K562 (cell line): ENCODE results near the gene AGK. TPM values are rescaled to one million over a fixed set of nuclear protein-coding genes. Genes with fewer than 3 reads are reported as not detected.

Experiments
- ATAC-seq: fragments of 200-7000 bp; cut with Tn5 transposase; 3 replicates; pipeline ENCODE4 v1.9.1; 2020; ENCODE audit warnings: moderate library complexity
- BruUV-seq: library from RNA; stranded (reverse); fragments of 400-500 nt; replicated peaks from 2 replicates; lab custom pipeline; 2021; lab: Mats Ljungman, UMichigan
- CTCF ChIA-PET: fragments of 300-600 bp; formaldehyde crosslinking; extraction: SDS; loops from one replicate; lab custom pipeline; 2021; ENCODE audit warnings: low intra/inter-chr PET ratio; lab: Yijun Ruan, JAX
- POLR2A ChIA-PET: fragments of 300-600, 350-650 bp; sonication (Branson Sonifier 250); formaldehyde crosslinking; extraction: SDS; loops from one replicate; lab custom pipeline; 2021; ENCODE audit warnings: antibody characterized with exemption, inconsistent platforms; lab: Yijun Ruan, JAX
- DNase-seq, 4 experiments: peaks; one replicate each; pipeline versions ENCODE4 v3.0.0 to v3.0.0-alpha.2; 2011 to 2018; ENCODE audit warnings: low spot score in 3 of 4, mixed read lengths in 3 of 4; ENCODE audit errors: extremely low read depth in 1 of 4
- FAIRE-seq: peaks from 2 replicates; lab custom pipeline; 2011; peaks lifted over from hg19 to GRCh38; lab: Jason Lieb, UNC
- H2AFZ ChIP-seq: 2 replicates; pipeline ENCODE4 v1.6.0; 2011; ENCODE audit warnings: low read depth, low read length, control low read depth, inconsistent platforms
- H3K27ac ChIP-seq: fragments of 200-600 bp; 3 replicates; pipeline ENCODE4 v1.8.0; 2011; ENCODE audit warnings: low read depth, mild to moderate bottlenecking, control low read depth, inconsistent platforms, low read length, moderate library complexity, mixed read lengths; ENCODE audit errors: extremely low read depth
- H3K27me3 ChIP-seq, 2 experiments: fragments of 300-600 bp in 1 of 2; 2 replicates in 1 of 2; 3 replicates in 1 of 2; pipeline versions ENCODE4 v1.6.0 to v1.8.0; 2011; ENCODE audit warnings: inconsistent platforms in 2 of 2, low read length in 2 of 2, mild to moderate bottlenecking in 1 of 2, mixed read lengths in 1 of 2, moderate library complexity in 1 of 2; ENCODE audit not compliant: control insufficient read depth in 2 of 2, insufficient read depth in 2 of 2
- H3K36me3 ChIP-seq: fragments of 300-600 bp; 3 replicates; pipeline ENCODE4 v1.8.0; 2011; ENCODE audit warnings: mild to moderate bottlenecking, low read length, inconsistent platforms; ENCODE audit not compliant: control insufficient read depth, insufficient read depth
- H3K4me1 ChIP-seq, 2 experiments: fragments of 200-600 bp in 1 of 2; replicated peaks in 1 of 2; 2 replicates in 1 of 2; 3 replicates in 1 of 2; pipeline versions ENCODE4 v1.5.1 to v1.8.0; 2011; ENCODE audit warnings: inconsistent platforms in 2 of 2, low read length in 2 of 2, mild to moderate bottlenecking in 1 of 2, mixed read lengths in 1 of 2, moderate library complexity in 1 of 2; ENCODE audit not compliant: control insufficient read depth in 2 of 2, insufficient read depth in 2 of 2
- H3K4me2 ChIP-seq: 2 replicates; pipeline ENCODE4 v1.6.1; 2011; ENCODE audit warnings: low read length, control low read depth, inconsistent platforms, mixed read lengths; ENCODE audit not compliant: insufficient read depth
- H3K4me3 ChIP-seq: fragments of 200-600 bp; sonication (generic), shearing (Covaris generic); 2 replicates; pipeline ENCODE4 v1.5.1; 2016; ENCODE audit warnings: control low read depth, inconsistent platforms
- H3K79me2 ChIP-seq: fragments of 200-600 bp; 3 replicates; pipeline ENCODE4 v1.8.0; 2011; ENCODE audit warnings: low read length, inconsistent platforms; ENCODE audit not compliant: control insufficient read depth, insufficient read depth
- H3K9ac ChIP-seq, 2 experiments: 2 replicates each; pipeline versions ENCODE4 v1.6.0 to v1.6.1; 2011; ENCODE audit warnings: low read depth in 2 of 2, low read length in 2 of 2, control low read depth in 1 of 2, inconsistent platforms in 1 of 2, mild to moderate bottlenecking in 1 of 2, mixed read lengths in 1 of 2; ENCODE audit not compliant: insufficient read depth in 1 of 2
- H3K9me1 ChIP-seq: one replicate; pipeline ENCODE4 v1.6.0; 2011; ENCODE audit warnings: inconsistent platforms, mild to moderate bottlenecking, low read length, moderate library complexity; ENCODE audit not compliant: control insufficient read depth, insufficient read depth
- H3K9me3 ChIP-seq: replicated peaks from 2 replicates; pipeline ENCODE4 v1.5.1; 2011; ENCODE audit warnings: low read depth, low read length, inconsistent platforms; ENCODE audit not compliant: control insufficient read depth, insufficient read depth
- H4K20me1 ChIP-seq: replicated peaks from 2 replicates; pipeline ENCODE4 v1.6.1; 2011; ENCODE audit warnings: low read length, inconsistent platforms, mixed read lengths; ENCODE audit not compliant: control insufficient read depth, insufficient read depth
- CREBBP ChIP-seq: IDR thresholded peaks from one replicate; pipeline ENCODE4 v1.6.1; 2012; ENCODE audit warnings: low read depth, mild to moderate bottlenecking, control low read depth, inconsistent platforms, low read length
- E4F1 ChIP-seq: fragments of 250-450 bp; sonication (Bioruptor Pico); IDR thresholded peaks from 2 replicates; pipeline ENCODE4 v1.5.0; 2021; ENCODE audit warnings: mild to moderate bottlenecking, borderline replicate concordance
- ESRRA ChIP-seq: fragments of 450-650 bp; IDR thresholded peaks from 2 replicates; pipeline ENCODE4 v1.6.1; 2014; ENCODE audit warnings: low read depth, mild to moderate bottlenecking, moderate library complexity, borderline replicate concordance
- RB1 ChIP-seq: fragments of 450-650 bp; IDR thresholded peaks from 2 replicates; pipeline ENCODE4 v1.6.1; 2017; ENCODE audit warnings: low read depth, mild to moderate bottlenecking
- STAT6 ChIP-seq: sonication (generic); formaldehyde crosslinking; IDR thresholded peaks from 2 replicates; pipeline ENCODE4 v1.8.1; 2023; ENCODE audit warnings: mild to moderate bottlenecking, missing genetic modification reagents
- ZFP91 ChIP-seq: sonication (generic); formaldehyde crosslinking; IDR thresholded peaks from 2 replicates; pipeline ENCODE4 v1.8.0; 2022; ENCODE audit warnings: mild to moderate bottlenecking, missing genetic modification reagents
- ZNF124 ChIP-seq: sonication (generic); formaldehyde crosslinking; IDR thresholded peaks from 2 replicates; pipeline ENCODE4 v1.8.1; 2022; ENCODE audit warnings: missing genetic modification reagents
- ZNF133 ChIP-seq: fragments of 250-450 bp; sonication (Bioruptor Pico); IDR thresholded peaks from 2 replicates; pipeline ENCODE4 v1.4.0; 2020; ENCODE audit warnings: mild to moderate bottlenecking
- ZNF217 ChIP-seq: sonication (generic); formaldehyde crosslinking; IDR thresholded peaks from 2 replicates; pipeline ENCODE4 v1.8.0; 2022; ENCODE audit warnings: mild to moderate bottlenecking, missing genetic modification reagents
- WGBS: fragments of 100-300 bp; shearing (Covaris generic); methylation state at CpG from one replicate; pipeline ENCODE4 v1.1.6; 2016; ENCODE audit warnings: low coverage, mixed read lengths; ENCODE audit not compliant: insufficient coverage; ENCODE audit errors: missing lambda C conversion rate; 5-methylcytosine and 5-hydroxymethylcytosine counted together
- in situ Hi-C: fragments of 300-500 bp; cut with MboI; formaldehyde crosslinking; loops from 4 replicates; pipeline ENCODE4 v1.15.0; 2018; ENCODE audit warnings: inconsistent platforms, mixed read lengths
- intact Hi-C: fragments of 100-400 bp; cut with micrococcal nuclease; formaldehyde crosslinking; loops from 2 replicates; pipeline ENCODE4 v1.14.2; 2022
- polyA plus RNA-seq, 8 experiments: library from polyadenylated mRNA; depleted of rRNA in 4 of 8; stranded (reverse) in 5 of 8; unstranded in 3 of 8; fragments of >200 nt; fragmentation: Nextera tagmentation in 2 of 8; fragmentation: Illumina TruSeq in 1 of 8; extraction: Ambion mirVana in 2 of 8; extraction: Trizol in 1 of 8; gene quantifications; 2 replicates each; pipeline versions ENCODE4 v1.2.1 to v1.2.3, GENCODE V29; 2011 to 2014; ENCODE audit warnings: inconsistent platforms in 1 of 8, missing spikeins in 1 of 8
- total RNA-seq, 7 experiments: library from RNA; depleted of rRNA in 6 of 7; stranded (reverse); fragments of >200 nt in 6 of 7; fragmentation: Illumina TruSeq in 2 of 7; extraction: Trizol in 2 of 7; gene quantifications; 2 replicates each; pipeline versions ENCODE4 v1.2.1 to v1.2.3, GENCODE V29; 2011 to 2021; ENCODE audit warnings: low replicate concordance in 1 of 7
- TF ChIP-seq, protein P1 (sequence below): fragments of 250-450 bp; sonication (Bioruptor Pico); IDR thresholded peaks from 2 replicates; pipeline ENCODE4 v1.6.1; 2021; ENCODE audit warnings: mild to moderate bottlenecking
- TF ChIP-seq, protein P2 (sequence below), 3 experiments: fragments of 200-800 bp in 1 of 3; fragments of 250-450 bp in 1 of 3; fragments of 450-650 bp in 1 of 3; sonication (Bioruptor Pico) in 1 of 3; sonication (Bioruptor generic) in 1 of 3; formaldehyde crosslinking in 1 of 3; IDR thresholded peaks; 2 replicates each; pipeline versions ENCODE4 v1.6.1 to v1.8.0; 2016 to 2022; ENCODE audit warnings: mild to moderate bottlenecking in 2 of 3, missing genetic modification characterization in 2 of 3, missing compliant biosample characterization in 1 of 3, moderate library complexity in 1 of 3

The AGK gene
- total and polyA plus RNA-seq, 9 of the 15 experiments (the other 6 are each of a cell fraction or from before 2014, with no cell fraction given), result 50.7 to 128 (median 71.8) TPM

DNA sequence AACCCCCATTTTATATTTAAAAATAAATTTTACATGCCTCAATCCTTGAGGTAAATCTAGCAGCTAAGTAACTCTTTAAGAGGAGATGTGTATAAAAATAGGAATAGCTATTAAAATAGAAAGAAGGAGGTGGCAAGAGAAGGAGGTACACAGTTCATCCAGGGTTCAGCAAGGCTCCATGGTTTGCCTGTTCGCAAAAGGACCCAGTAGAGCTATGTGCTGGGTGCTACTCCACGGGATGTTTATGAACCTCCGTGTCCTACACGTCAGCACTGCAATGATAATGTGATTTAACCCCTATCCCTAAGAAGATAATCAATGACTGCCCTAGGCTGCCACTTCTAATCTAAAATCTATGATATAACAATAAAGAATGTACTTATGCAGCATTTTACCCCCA lies 151.7 kb downstream of the AGK start:
- 6% methylated on average over 4 of the region's 4 CpGs for WGBS
- FAIRE-seq (no peak), DNase-seq (no peak), ATAC-seq (no peak)
- no peak overlapping the region for H2AFZ ChIP-seq
- H3K9me1 ChIP-seq, result no peaks in the 10 kb centered on the region
- no peaks in the 10 kb centered on the region for H3K79me2 ChIP-seq
- H3K9me3 ChIP-seq, result no peaks in the 10 kb centered on the region
- H3K4me3 ChIP-seq, result no peak overlapping the region
- H3K36me3 ChIP-seq, result no peaks in the 10 kb centered on the region
- BruUV-seq, result no TSS peak
- peaks cover 0 to 10% of the 10 kb centered on the region in 2 experiments; a peak in 2 of 5 replicates for H3K4me1 ChIP-seq
- intact Hi-C loops (no loop called here), in situ Hi-C loops (no loop called here)
- H3K9ac ChIP-seq, result no peak overlapping the region
- ChIA-PET POLR2A (interaction anchor here (0.9 to 1.0 kb wide), 2 partner anchors 10 to 19 kb away, joined by 3 to 4 read pairs; no protein-coding TSS in a partner anchor), CTCF (no interaction called here)
- no peak overlapping the region for H3K27ac ChIP-seq
- H4K20me1 ChIP-seq, result no peaks in the 10 kb centered on the region; the same call in 1 of the 2 replicates
- peaks cover 40 to 63% of the 10 kb centered on the region in 2 experiments for H3K27me3 ChIP-seq
- H3K4me2 ChIP-seq, result no peak overlapping the region
- TF ChIP-seq CREBBP (no peak), ZFP91 (CRISPR knock-in tag) (no peak), ZNF133 (CRISPR knock-in tag) (no peak), ESRRA (no peak), RB1 (no peak), ZNF217 (CRISPR knock-in tag) (no peak), STAT6 (CRISPR knock-in tag) (no peak), E4F1 (CRISPR knock-in tag) (no peak), ZNF124 (CRISPR knock-in tag) (no peak)
- TF ChIP-seq, protein P1, sequence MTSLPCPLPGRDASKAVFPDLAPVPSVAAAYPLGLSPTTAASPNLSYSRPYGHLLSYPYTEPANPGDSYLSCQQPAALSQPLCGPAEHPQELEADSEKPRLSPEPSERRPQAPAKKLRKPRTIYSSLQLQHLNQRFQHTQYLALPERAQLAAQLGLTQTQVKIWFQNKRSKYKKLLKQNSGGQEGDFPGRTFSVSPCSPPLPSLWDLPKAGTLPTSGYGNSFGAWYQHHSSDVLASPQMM (CRISPR knock-in tag), result no peak
- TF ChIP-seq, protein P2, sequence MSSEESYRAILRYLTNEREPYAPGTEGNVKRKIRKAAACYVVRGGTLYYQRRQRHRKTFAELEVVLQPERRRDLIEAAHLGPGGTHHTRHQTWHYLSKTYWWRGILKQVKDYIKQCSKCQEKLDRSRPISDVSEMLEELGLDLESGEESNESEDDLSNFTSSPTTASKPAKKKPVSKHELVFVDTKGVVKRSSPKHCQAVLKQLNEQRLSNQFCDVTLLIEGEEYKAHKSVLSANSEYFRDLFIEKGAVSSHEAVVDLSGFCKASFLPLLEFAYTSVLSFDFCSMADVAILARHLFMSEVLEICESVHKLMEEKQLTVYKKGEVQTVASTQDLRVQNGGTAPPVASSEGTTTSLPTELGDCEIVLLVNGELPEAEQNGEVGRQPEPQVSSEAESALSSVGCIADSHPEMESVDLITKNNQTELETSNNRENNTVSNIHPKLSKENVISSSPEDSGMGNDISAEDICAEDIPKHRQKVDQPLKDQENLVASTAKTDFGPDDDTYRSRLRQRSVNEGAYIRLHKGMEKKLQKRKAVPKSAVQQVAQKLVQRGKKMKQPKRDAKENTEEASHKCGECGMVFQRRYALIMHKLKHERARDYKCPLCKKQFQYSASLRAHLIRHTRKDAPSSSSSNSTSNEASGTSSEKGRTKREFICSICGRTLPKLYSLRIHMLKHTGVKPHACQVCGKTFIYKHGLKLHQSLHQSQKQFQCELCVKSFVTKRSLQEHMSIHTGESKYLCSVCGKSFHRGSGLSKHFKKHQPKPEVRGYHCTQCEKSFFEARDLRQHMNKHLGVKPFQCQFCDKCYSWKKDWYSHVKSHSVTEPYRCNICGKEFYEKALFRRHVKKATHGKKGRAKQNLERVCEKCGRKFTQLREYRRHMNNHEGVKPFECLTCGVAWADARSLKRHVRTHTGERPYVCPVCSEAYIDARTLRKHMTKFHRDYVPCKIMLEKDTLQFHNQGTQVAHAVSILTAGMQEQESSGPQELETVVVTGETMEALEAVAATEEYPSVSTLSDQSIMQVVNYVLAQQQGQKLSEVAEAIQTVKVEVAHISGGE (CRISPR knock-in tag; IDR thresholded peaks at IDR 0.05), result no peak
